Bronchial epithelial cell (primary cell): Measurements from ENCODE around the gene SLC9B1. TPM values are rescaled to one million over a fixed set of nuclear protein-coding genes. Genes with fewer than 3 reads are reported as not detected.
"Not testable (repeated sequence)": the region's sequence is repeated elsewhere in the genome, so short reads cannot be mapped to it uniquely, and the experiment has no call there.

Experiments used
- DNase-seq: peaks from one replicate; pipeline ENCODE4 v3.0.0-alpha.2; 2010; ENCODE audit warnings: low read depth
- FAIRE-seq: peaks from 2 replicates; lab custom pipeline; 2011; peaks lifted over from hg19 to GRCh38; lab: Jason Lieb, UNC
- H3K27me3 ChIP-seq: 2 replicates; pipeline ENCODE4 v1.5.1; 2011; ENCODE audit warnings: low read length; ENCODE audit not compliant: control insufficient read depth, insufficient read depth
- H3K36me3 ChIP-seq: 2 replicates; pipeline ENCODE4 v1.5.1; 2011; ENCODE audit warnings: low read length; ENCODE audit not compliant: control insufficient read depth, insufficient read depth
- H3K4me3 ChIP-seq: 2 replicates; pipeline ENCODE4 v1.5.1; 2011; ENCODE audit warnings: mild to moderate bottlenecking, low read depth, low read length, control low read depth
- CTCF ChIP-seq: IDR thresholded peaks from 2 replicates; pipeline ENCODE4 v1.5.1; 2011; ENCODE audit warnings: mild to moderate bottlenecking, moderate library complexity, low read length, control low read depth, inconsistent platforms; ENCODE audit not compliant: insufficient read depth, severe bottlenecking
- total RNA-seq: library from RNA; depleted of rRNA; stranded (reverse); fragments of >200 nt; gene quantifications from 2 replicates; pipeline ENCODE4 v1.2.1, GENCODE V29; 2014

Gene SLC9B1
- total RNA-seq, 1 donor from 2014 or later, result 0.79 TPM

- H3K36me3 ChIP-seq, DNase-seq, H3K27me3 ChIP-seq, FAIRE-seq, H3K4me3 ChIP-seq: not testable (repeated sequence)
Measured at GRCh38 chr4:102888570-102888969, 130.9 kb downstream of the SLC9B1 start.

- TF ChIP-seq CTCF, result no peak
- Histone ChIP-seq H3K36me3 (no peaks in the 10 kb centered on the region), H3K4me3 (no peak overlapping the region), H3K27me3 (no peaks in the 10 kb centered on the region)
- DNase-seq (no peak), FAIRE-seq (peak; percentile 82)
Measured at GRCh38 chr4:102883278-102883677, 136.2 kb downstream of the SLC9B1 start.

- no peak for FAIRE-seq
- Histone ChIP-seq H3K27me3 (no peaks in the 10 kb centered on the region), H3K4me3 (no peak overlapping the region), H3K36me3 (no peaks in the 10 kb centered on the region)
- no peak for TF ChIP-seq CTCF
- DNase-seq, result no peak
Measured at GRCh38 chr4:102881343-102881742, 138.2 kb downstream of the SLC9B1 start.

GRCh38 chr4:102878901-102879300, 140.6 kb downstream of the SLC9B1 start:
- Histone ChIP-seq H3K27me3 (no peaks in the 10 kb centered on the region), H3K36me3 (peaks cover 3% of the 10 kb centered on the region), H3K4me3 (no peak overlapping the region)
- no peak for DNase-seq
- no peak for TF ChIP-seq CTCF
- no peak for FAIRE-seq

GRCh38 chr4:102878349-102878748, 141.2 kb downstream of the SLC9B1 start:
- not testable (repeated sequence) for FAIRE-seq, DNase-seq, H3K4me3 ChIP-seq, H3K36me3 ChIP-seq, H3K27me3 ChIP-seq

GRCh38 chr4:102877477-102878106, 141.9 kb downstream of the SLC9B1 start:
- not testable (repeated sequence) for DNase-seq, H3K27me3 ChIP-seq, H3K4me3 ChIP-seq, FAIRE-seq, H3K36me3 ChIP-seq

GRCh38 chr4:102871772-102872171, 147.7 kb downstream of the SLC9B1 start:
- Histone ChIP-seq H3K4me3 (no peak overlapping the region), H3K36me3 (peaks cover 3% of the 10 kb centered on the region), H3K27me3 (no peaks in the 10 kb centered on the region)
- DNase-seq, result no peak
- TF ChIP-seq CTCF, result no peak
- no peak for FAIRE-seq
